GM12865 (cell line): ENCODE measurements around the gene GRAMD1B.

Experiments used
- DNase-seq: peaks from one replicate; pipeline ENCODE4 v3.0.0; 2010; ENCODE audit warnings: low read depth
- H3K4me3 ChIP-seq: 2 replicates; pipeline ENCODE4 v1.5.1; 2011; ENCODE audit warnings: mild to moderate bottlenecking, low read depth, low read length, control low read depth
- TF ChIP-seq, protein P1 (sequence below): IDR thresholded peaks from 2 replicates; pipeline ENCODE4 v1.5.1; 2011; ENCODE audit warnings: low read length, control low read depth, low read depth, inconsistent platforms; ENCODE audit not compliant: insufficient read depth; ENCODE audit errors: missing control alignments

GRAMD1B gene

DNA sequence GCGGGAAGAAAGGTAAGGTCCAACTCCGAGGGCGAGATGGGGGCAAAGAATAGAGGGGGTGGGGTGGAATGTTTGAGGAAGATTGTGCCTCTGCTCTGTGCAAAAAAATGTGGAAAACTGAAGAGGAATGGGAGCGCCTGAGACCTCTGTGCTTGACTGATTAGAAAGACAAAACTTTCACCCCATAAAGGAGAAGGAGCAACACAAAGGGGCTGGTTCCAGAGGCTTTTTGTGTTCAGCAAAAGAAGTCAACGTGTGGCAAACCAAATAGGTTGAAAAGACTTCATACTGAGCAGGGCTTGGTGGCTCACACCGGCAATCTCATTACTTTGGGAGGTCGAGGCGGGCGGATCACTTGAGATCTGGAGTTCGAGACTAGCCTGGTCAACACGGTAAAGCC, 50.8 kb downstream of the GRAMD1B start:
- H3K4me3 ChIP-seq: no peak overlapping the region
- TF ChIP-seq, protein P1, sequence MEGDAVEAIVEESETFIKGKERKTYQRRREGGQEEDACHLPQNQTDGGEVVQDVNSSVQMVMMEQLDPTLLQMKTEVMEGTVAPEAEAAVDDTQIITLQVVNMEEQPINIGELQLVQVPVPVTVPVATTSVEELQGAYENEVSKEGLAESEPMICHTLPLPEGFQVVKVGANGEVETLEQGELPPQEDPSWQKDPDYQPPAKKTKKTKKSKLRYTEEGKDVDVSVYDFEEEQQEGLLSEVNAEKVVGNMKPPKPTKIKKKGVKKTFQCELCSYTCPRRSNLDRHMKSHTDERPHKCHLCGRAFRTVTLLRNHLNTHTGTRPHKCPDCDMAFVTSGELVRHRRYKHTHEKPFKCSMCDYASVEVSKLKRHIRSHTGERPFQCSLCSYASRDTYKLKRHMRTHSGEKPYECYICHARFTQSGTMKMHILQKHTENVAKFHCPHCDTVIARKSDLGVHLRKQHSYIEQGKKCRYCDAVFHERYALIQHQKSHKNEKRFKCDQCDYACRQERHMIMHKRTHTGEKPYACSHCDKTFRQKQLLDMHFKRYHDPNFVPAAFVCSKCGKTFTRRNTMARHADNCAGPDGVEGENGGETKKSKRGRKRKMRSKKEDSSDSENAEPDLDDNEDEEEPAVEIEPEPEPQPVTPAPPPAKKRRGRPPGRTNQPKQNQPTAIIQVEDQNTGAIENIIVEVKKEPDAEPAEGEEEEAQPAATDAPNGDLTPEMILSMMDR: no peak
- no peak for DNase-seq

DNA sequence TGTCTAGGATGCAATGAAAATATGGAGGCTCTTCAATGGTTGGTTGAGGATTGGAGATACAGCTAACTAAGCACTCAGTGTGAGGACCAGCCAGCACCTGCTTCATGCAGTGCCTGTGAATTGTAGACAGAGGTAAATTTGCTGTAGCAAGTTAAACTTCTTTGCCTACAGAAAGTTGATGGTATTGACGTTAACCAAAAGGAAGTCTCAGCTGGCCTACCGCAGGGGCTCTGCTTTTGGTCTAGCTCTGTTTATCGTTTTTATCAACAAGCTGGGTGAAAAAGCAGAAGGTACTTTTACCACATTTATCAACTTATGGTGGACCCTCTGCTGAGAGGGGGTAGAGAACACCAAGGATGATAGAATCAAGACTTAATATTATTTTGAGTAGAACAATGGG, 51.6 kb downstream of the GRAMD1B start:
- H3K4me3 ChIP-seq: no peak overlapping the region
- peak; percentile 56 for DNase-seq
- TF ChIP-seq, protein P1: no peak

DNA sequence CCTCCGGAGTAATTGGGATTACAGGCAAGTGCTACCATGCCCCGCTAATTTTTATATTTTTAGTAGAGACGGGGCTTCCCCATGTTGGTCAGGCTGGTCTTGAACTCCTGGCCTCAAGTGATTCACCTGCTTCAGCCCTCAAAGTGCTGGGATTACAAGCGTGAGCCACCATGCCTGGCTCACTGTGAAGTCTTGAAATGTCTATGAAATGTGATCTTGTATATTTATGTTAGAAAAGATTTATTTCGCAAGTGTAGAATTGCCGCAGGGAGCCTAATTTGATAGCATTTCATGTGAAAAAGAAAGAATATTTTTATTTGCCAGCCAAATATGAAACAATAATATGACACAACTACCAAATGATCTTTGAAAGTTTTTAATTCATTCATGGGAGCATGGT, 52.1 kb downstream of the GRAMD1B start:
- H3K4me3 ChIP-seq: no peak overlapping the region
- DNase-seq: no peak
- TF ChIP-seq, protein P1: no peak

DNA sequence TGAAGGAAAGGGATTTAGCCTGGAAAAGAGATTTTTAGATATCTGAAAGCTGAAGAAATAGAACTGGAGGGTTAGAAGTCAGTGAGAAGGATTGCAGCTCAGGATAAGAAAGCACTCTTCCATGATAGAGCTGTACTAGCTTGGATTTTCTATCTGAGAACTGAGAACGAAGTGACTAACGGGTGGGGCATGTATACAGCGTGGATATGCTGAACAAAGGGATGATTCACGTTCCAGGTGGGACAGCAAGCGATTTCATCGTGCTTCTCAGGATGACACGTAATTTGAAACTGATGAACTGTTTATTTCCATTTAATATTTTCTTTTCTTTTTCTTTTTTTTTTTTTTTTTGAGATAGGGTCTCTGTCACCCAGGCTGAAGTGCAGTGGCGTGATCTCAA, 53.0 kb downstream of the GRAMD1B start:
- no peak overlapping the region for H3K4me3 ChIP-seq
- TF ChIP-seq, protein P1: no peak
- DNase-seq: no peak

DNA sequence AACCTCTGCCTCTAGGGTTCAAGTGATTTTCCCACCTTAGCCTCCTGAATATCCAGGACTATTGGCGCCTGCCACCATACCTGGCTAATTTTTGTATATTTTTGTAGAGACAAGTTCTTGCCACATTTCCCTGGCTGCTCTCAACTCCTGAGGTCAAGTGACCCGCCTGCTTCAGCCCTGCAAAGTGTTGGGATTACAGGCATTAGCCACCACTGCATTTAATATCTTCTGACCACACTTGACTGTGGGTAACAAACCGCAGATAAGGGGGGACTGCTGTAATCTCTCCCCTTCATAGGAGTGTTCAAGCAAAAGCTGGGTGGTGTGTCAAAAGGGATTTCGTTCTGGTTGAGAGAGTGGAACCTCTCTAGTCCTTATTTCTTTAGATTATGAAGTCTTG, 53.4 kb downstream of the GRAMD1B start:
- no peak overlapping the region for H3K4me3 ChIP-seq
- TF ChIP-seq, protein P1: no peak
- DNase-seq: no peak

DNA sequence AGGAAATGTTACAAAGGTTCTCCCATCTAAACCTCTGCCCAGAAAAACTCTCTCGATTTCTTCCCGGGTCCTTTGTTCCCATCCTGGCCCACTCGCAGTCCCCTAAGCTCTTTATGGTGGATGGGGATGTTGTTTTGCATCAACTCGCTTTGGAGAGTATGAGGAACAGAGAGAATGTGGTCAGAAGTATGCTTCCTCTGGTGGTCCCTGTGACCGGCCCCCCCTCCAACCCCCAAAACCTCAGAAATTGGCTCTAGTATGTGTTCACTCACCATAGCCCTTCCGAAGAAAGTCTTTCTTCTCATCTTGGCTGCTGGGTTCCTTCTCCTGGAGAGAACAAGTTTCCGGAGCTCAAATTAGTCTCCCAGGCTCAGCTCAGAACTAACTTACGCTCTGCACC, 54.4 kb downstream of the GRAMD1B start:
- peak; percentile 61 for DNase-seq
- no peak overlapping the region for H3K4me3 ChIP-seq
- TF ChIP-seq, protein P1: no peak

DNA sequence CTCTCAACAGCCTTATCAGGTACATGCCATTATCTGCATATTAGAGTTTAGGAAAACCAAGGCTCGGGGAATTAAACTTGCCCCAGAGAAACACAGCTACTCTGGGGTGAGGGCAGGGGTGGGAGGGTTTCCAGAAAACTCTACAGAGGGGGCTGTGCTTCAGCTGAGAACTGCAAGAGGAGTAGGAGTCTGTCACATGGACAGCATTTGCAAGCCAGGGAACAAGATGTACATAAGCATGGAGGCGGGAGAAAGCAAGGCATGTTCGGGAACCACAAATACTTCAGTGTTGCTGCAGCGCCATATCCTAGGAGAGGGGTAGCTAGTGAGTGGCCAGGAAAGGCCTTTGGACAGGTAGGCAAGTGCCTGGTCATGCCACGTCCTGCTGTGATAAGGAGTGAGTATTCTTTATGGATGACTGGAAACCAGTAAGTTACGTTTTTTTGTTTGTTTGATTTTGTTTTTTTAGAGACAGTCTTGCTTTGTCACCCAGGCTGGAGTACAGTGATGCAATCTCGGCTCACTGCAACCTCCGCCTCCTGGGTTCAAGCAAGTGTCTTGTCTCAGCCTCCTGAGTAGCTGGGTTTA, 57.2 kb downstream of the GRAMD1B start:
- TF ChIP-seq, protein P1: no peak
- no peak overlapping the region for H3K4me3 ChIP-seq
- DNase-seq: no peak
